A549 (cell line): Measurements from ENCODE around the gene PTPRG.

ENCODE experiments used
- CTCF ChIP-seq: fragments of >200 bp; sonication (Bioruptor Twin); formaldehyde crosslinking; IDR thresholded peaks from 3 replicates; pipeline ENCODE4 v1.5.1; 2016
- HES2 ChIP-seq: fragments of >200 bp; sonication (Bioruptor Twin); formaldehyde crosslinking; IDR thresholded peaks from 2 replicates; pipeline ENCODE4 v1.6.1; 2016
- MYC ChIP-seq: IDR thresholded peaks from 2 replicates; pipeline ENCODE4 v1.6.1; 2012; ENCODE audit warnings: mild to moderate bottlenecking, inconsistent platforms, low read length, improper control_type of control experiment, borderline replicate concordance
- POLR2A ChIP-seq: IDR thresholded peaks from 2 replicates; pipeline ENCODE4 v1.6.1; 2012; ENCODE audit warnings: mild to moderate bottlenecking, low read length
- RCOR1 ChIP-seq: fragments of 150-350 bp; IDR thresholded peaks from 2 replicates; pipeline ENCODE4 v1.6.1; 2014; ENCODE audit warnings: antibody characterized with exemption, low read length, low read depth
- SMC3 ChIP-seq: fragments of >200 bp; sonication (Bioruptor Twin); formaldehyde crosslinking; IDR thresholded peaks from 3 replicates; pipeline ENCODE4 v1.6.1; 2018; ENCODE audit warnings: inconsistent platforms

- no peak for TF ChIP-seq POLR2A
- TF ChIP-seq CTCF: no peak
- TF ChIP-seq SMC3: no peak
- TF ChIP-seq MYC: no peak
- TF ChIP-seq HES2: no peak
- TF ChIP-seq RCOR1: no peak
These were observed 260.5 kb downstream of the PTPRG start for GRCh38 chr3:61821823-61822251.
